Measurements from ENCODE around the gene ANK3. TPM values are rescaled to one million over a fixed set of nuclear protein-coding genes. Genes with fewer than 3 reads are reported as not detected.

ANK3 gene
- polyA plus RNA-seq, 1 experiment = 1.6 TPM

- TF ChIP-seq, protein P1, sequence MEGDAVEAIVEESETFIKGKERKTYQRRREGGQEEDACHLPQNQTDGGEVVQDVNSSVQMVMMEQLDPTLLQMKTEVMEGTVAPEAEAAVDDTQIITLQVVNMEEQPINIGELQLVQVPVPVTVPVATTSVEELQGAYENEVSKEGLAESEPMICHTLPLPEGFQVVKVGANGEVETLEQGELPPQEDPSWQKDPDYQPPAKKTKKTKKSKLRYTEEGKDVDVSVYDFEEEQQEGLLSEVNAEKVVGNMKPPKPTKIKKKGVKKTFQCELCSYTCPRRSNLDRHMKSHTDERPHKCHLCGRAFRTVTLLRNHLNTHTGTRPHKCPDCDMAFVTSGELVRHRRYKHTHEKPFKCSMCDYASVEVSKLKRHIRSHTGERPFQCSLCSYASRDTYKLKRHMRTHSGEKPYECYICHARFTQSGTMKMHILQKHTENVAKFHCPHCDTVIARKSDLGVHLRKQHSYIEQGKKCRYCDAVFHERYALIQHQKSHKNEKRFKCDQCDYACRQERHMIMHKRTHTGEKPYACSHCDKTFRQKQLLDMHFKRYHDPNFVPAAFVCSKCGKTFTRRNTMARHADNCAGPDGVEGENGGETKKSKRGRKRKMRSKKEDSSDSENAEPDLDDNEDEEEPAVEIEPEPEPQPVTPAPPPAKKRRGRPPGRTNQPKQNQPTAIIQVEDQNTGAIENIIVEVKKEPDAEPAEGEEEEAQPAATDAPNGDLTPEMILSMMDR (IDR thresholded peaks at IDR 0.05; ENCODE audit: low read depth, low read length) = peak; percentile 50
- Histone ChIP-seq H3K27me3 (ENCODE audit: control insufficient read depth, insufficient read depth, low read length) (no peaks in the 10 kb centered on the region), H3K9me3 (ENCODE audit: control insufficient read depth, insufficient read depth, low read length) (no peaks in the 10 kb centered on the region), H3K4me3 (ENCODE audit: low read depth, low read length) (no peak overlapping the region), H3K27ac (ENCODE audit: low read depth, low read length) (no peak overlapping the region)
- ChIA-PET POLR2A (no interaction called here), CTCF (interaction anchor here (1.0 kb wide), 1 partner anchor 405 kb away, joined by 4 read pairs; no protein-coding TSS in a partner anchor)
- no peak for DNase-seq (ENCODE audit: low read depth, low spot score)
These were observed 357.0 kb downstream of the ANK3 start for GRCh38 chr10:60032723-60033122.

DNA sequence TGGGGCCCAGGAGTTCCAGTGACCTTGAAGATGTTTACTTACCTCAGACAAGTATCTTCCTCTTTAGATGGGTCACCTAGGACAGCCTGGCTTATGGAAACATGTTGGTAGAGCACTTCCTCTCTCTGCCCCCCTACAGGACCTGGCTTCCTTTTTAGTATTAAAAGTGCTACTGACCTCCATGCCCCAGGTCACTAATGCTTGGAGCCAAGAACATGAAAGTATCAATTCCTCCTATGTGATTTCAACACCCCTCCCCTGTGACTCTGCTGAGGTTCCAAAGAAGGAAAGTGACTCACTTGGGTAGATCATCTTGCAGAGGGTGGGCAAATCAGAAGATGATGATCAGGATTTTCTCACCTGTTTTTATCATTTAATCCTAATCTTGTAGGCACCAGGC, 358.0 kb downstream of the ANK3 start:
- no peak for DNase-seq (ENCODE audit: low read depth, low spot score)
- TF ChIP-seq, protein P1 (IDR thresholded peaks at IDR 0.05; ENCODE audit: low read depth, low read length) = no peak
- ChIA-PET POLR2A (no interaction called here), CTCF (interaction anchor here (0.6 kb wide), 2 partner anchors 8 to 970 kb away, joined by 3 to 4 read pairs; no protein-coding TSS in a partner anchor)
- Histone ChIP-seq H3K27me3 (ENCODE audit: control insufficient read depth, insufficient read depth, low read length) (no peaks in the 10 kb centered on the region), H3K27ac (ENCODE audit: low read depth, low read length) (no peak overlapping the region), H3K4me3 (ENCODE audit: low read depth, low read length) (no peak overlapping the region), H3K9me3 (ENCODE audit: control insufficient read depth, insufficient read depth, low read length) (no peaks in the 10 kb centered on the region)

DNA sequence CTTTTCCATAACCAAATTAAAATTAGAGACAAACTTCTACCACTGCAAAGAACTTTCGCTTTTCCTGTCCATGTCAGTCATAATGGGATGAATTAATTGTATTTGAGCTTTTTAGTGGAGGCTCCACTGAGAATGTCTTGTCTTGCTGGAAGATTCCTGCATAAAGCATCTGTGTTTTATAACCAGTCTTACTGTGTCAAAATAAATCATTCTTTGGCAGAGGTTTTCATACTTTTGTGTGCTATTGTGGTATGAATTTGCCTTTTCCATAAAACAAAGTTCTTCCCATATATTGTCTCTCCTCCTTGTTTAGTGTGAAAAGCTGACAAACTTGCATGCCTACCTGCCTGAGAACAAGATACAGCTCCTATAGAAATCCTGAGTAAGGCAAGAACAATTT, 358.5 kb downstream of the ANK3 start:
- Histone ChIP-seq H3K9me3 (ENCODE audit: control insufficient read depth, insufficient read depth, low read length) (no peaks in the 10 kb centered on the region), H3K4me3 (ENCODE audit: low read depth, low read length) (no peak overlapping the region), H3K27ac (ENCODE audit: low read depth, low read length) (no peak overlapping the region), H3K27me3 (ENCODE audit: control insufficient read depth, insufficient read depth, low read length) (no peaks in the 10 kb centered on the region)
- POLR2A ChIA-PET = no interaction called here
- CTCF ChIA-PET = interaction anchor here (0.6 kb wide), 1 partner anchor 197 kb away, joined by 3 read pairs; no protein-coding TSS in a partner anchor
- DNase-seq (ENCODE audit: low read depth, low spot score) = no peak
- TF ChIP-seq, protein P1 (IDR thresholded peaks at IDR 0.05; ENCODE audit: low read depth, low read length) = no peak

DNA sequence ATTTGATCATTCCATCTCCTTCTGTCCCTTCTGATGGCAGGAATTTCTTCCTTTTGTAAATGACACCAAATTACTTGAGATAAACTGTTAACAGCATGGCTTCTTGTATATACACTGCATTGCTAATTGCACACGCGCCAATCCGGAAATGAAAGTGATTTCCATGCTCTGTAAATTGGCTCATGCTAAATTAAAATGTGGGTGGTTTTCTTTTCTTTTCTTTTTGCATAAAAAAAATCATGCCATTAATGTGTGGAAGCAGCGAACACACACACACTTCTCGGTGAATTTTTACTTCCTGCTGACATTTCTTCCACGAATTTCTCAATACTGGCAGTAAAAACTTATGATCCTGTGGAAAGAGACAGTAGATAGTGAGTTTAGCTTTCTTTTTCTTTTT, 360.2 kb downstream of the ANK3 start:
- TF ChIP-seq, protein P1 (IDR thresholded peaks at IDR 0.05; ENCODE audit: low read depth, low read length) = no peak
- Histone ChIP-seq H3K9me3 (ENCODE audit: control insufficient read depth, insufficient read depth, low read length) (no peaks in the 10 kb centered on the region), H3K4me3 (ENCODE audit: low read depth, low read length) (no peak overlapping the region), H3K27ac (ENCODE audit: low read depth, low read length) (no peak overlapping the region), H3K27me3 (ENCODE audit: control insufficient read depth, insufficient read depth, low read length) (peaks cover 2% of the 10 kb centered on the region)
- CTCF ChIA-PET = interaction anchor here (0.6 to 1.0 kb wide), 3 partner anchors 25 to 1077 kb away, joined by 3 to 6 read pairs (median 5); no protein-coding TSS in a partner anchor
- POLR2A ChIA-PET = no interaction called here
- DNase-seq (ENCODE audit: low read depth, low spot score) = no peak

GRCh38 chr10:60028081-60028480, 361.6 kb downstream of the ANK3 start:
- H3K4me3 ChIP-seq (ENCODE audit: low read depth, low read length) = no peak overlapping the region
- H3K27ac ChIP-seq (ENCODE audit: low read depth, low read length) = no peak overlapping the region
- peaks cover 2% of the 10 kb centered on the region for H3K27me3 ChIP-seq (ENCODE audit: control insufficient read depth, insufficient read depth, low read length)
- no peaks in the 10 kb centered on the region for H3K9me3 ChIP-seq (ENCODE audit: control insufficient read depth, insufficient read depth, low read length)
- DNase-seq (ENCODE audit: low read depth, low spot score) = no peak
- POLR2A ChIA-PET = interaction anchor here (0.8 kb wide), 1 partner anchor 409 kb away, joined by 3 read pairs; no protein-coding TSS in a partner anchor
- CTCF ChIA-PET = interaction anchor here (1.0 kb wide), 1 partner anchor 197 kb away, joined by 3 read pairs; no protein-coding TSS in a partner anchor
- TF ChIP-seq, protein P1 (IDR thresholded peaks at IDR 0.05; ENCODE audit: low read depth, low read length) = no peak
